Stimulated activated naive CD8-positive, alpha-beta T cell treated with anti-CD3 and anti-CD28 coated beads, Interleukin-15, Interleukin-2, amounts not matched to agents 100 ng/mL and 50 ng/mL, for 24 hours (primary cell): ENCODE data around the gene PRSS2.

Experiments
- H3K27ac Mint-ChIP-seq: one replicate; pipeline ENCODE4 v1.8.0; 2021; ENCODE audit warnings: mild to moderate bottlenecking, mixed read lengths
- H3K27me3 Mint-ChIP-seq: one replicate; pipeline ENCODE4 v1.8.0; 2021; ENCODE audit warnings: mixed read lengths
- H3K36me3 Mint-ChIP-seq: one replicate; pipeline ENCODE4 v1.8.0; 2021; ENCODE audit warnings: low read depth, mixed read lengths
- H3K4me1 Mint-ChIP-seq: one replicate; pipeline ENCODE4 v1.8.0; 2021; ENCODE audit warnings: low read depth, mixed read lengths
- H3K4me3 Mint-ChIP-seq: one replicate; pipeline ENCODE4 v1.8.0; 2021; ENCODE audit warnings: mild to moderate bottlenecking, mixed read lengths
- H3K9me3 Mint-ChIP-seq: one replicate; pipeline ENCODE4 v1.8.0; 2021; ENCODE audit warnings: mixed read lengths

The PRSS2 gene

GRCh38 chr7:142788303-142789289, 17.8 kb downstream of the PRSS2 start:
- Mint-ChIP-seq H3K4me3 (peak overlapping the region; percentile 99), H3K36me3 (peaks cover 60% of the 10 kb centered on the region), H3K27me3 (no peaks in the 10 kb centered on the region), H3K4me1 (peaks cover 40% of the 10 kb centered on the region), H3K9me3 (no peaks in the 10 kb centered on the region), H3K27ac (peak overlapping the region; percentile 100)

GRCh38 chr7:142789441-142789840, 18.7 kb downstream of the PRSS2 start:
- H3K4me3 Mint-ChIP-seq: peak overlapping the region; percentile 99
- H3K4me1 Mint-ChIP-seq: peaks cover 43% of the 10 kb centered on the region

GRCh38 chr7:142790056-142790455, 19.3 kb downstream of the PRSS2 start:
- peaks cover 71% of the 10 kb centered on the region for H3K36me3 Mint-ChIP-seq

More at GRCh38 chr7:142789441-142789840, 18.7 kb downstream of the PRSS2 start:
- Mint-ChIP-seq H3K9me3 (no peaks in the 10 kb centered on the region), H3K27me3 (no peaks in the 10 kb centered on the region), H3K27ac (peak overlapping the region; percentile 100), H3K36me3 (peaks cover 68% of the 10 kb centered on the region)

GRCh38 chr7:142790555-142790954, 19.8 kb downstream of the PRSS2 start:
- Mint-ChIP-seq H3K27me3 (no peaks in the 10 kb centered on the region), H3K9me3 (no peaks in the 10 kb centered on the region), H3K4me1 (peaks cover 52% of the 10 kb centered on the region), H3K36me3 (peaks cover 71% of the 10 kb centered on the region), H3K4me3 (peak overlapping the region; percentile 99), H3K27ac (peak overlapping the region; percentile 100)

More at GRCh38 chr7:142790056-142790455, 19.3 kb downstream of the PRSS2 start:
- H3K27ac Mint-ChIP-seq: peak overlapping the region; percentile 100
- peaks cover 49% of the 10 kb centered on the region for H3K4me1 Mint-ChIP-seq
- H3K27me3 Mint-ChIP-seq: no peaks in the 10 kb centered on the region
- H3K4me3 Mint-ChIP-seq: peak overlapping the region; percentile 99
- H3K9me3 Mint-ChIP-seq: no peaks in the 10 kb centered on the region

- Mint-ChIP-seq H3K27me3 (no peaks in the 10 kb centered on the region), H3K4me1 (peaks cover 52% of the 10 kb centered on the region), H3K4me3 (peak overlapping the region; percentile 99), H3K36me3 (peaks cover 71% of the 10 kb centered on the region), H3K27ac (peak overlapping the region; percentile 100), H3K9me3 (no peaks in the 10 kb centered on the region)
Observed at GRCh38 chr7:142791502-142791901, 20.7 kb downstream of the PRSS2 start.

- Mint-ChIP-seq H3K27me3 (no peaks in the 10 kb centered on the region), H3K9me3 (no peaks in the 10 kb centered on the region), H3K4me3 (peak overlapping the region; percentile 99), H3K27ac (peak overlapping the region; percentile 100), H3K36me3 (peaks cover 71% of the 10 kb centered on the region), H3K4me1 (peaks cover 52% of the 10 kb centered on the region)
Observed at GRCh38 chr7:142792129-142792528, 21.4 kb downstream of the PRSS2 start.

- Mint-ChIP-seq H3K4me3 (peak overlapping the region; percentile 99), H3K9me3 (no peaks in the 10 kb centered on the region), H3K27me3 (no peaks in the 10 kb centered on the region), H3K4me1 (peaks cover 52% of the 10 kb centered on the region), H3K36me3 (peaks cover 71% of the 10 kb centered on the region), H3K27ac (peak overlapping the region; percentile 100)
Observed at GRCh38 chr7:142792593-142792992, 21.8 kb downstream of the PRSS2 start.

GRCh38 chr7:142793156-142793555, 22.4 kb downstream of the PRSS2 start:
- peak overlapping the region; percentile 100 for H3K27ac Mint-ChIP-seq
- H3K36me3 Mint-ChIP-seq: peaks cover 71% of the 10 kb centered on the region
- no peaks in the 10 kb centered on the region for H3K9me3 Mint-ChIP-seq
- H3K4me3 Mint-ChIP-seq: peak overlapping the region; percentile 99
- no peaks in the 10 kb centered on the region for H3K27me3 Mint-ChIP-seq
- peaks cover 52% of the 10 kb centered on the region for H3K4me1 Mint-ChIP-seq

- H3K27ac Mint-ChIP-seq: peak overlapping the region; percentile 100
Observed at GRCh38 chr7:142795339-142795863, 24.6 kb downstream of the PRSS2 start.

GRCh38 chr7:142796001-142796500, 25.3 kb downstream of the PRSS2 start:
- Mint-ChIP-seq H3K36me3 (peaks cover 71% of the 10 kb centered on the region), H3K27ac (peak overlapping the region; percentile 100), H3K4me1 (peaks cover 69% of the 10 kb centered on the region), H3K27me3 (no peaks in the 10 kb centered on the region), H3K4me3 (peak overlapping the region; percentile 98), H3K9me3 (no peaks in the 10 kb centered on the region)

More at GRCh38 chr7:142795339-142795863, 24.6 kb downstream of the PRSS2 start:
- no peaks in the 10 kb centered on the region for H3K27me3 Mint-ChIP-seq
- H3K36me3 Mint-ChIP-seq: peaks cover 71% of the 10 kb centered on the region
- peak overlapping the region; percentile 98 for H3K4me3 Mint-ChIP-seq
- peaks cover 63% of the 10 kb centered on the region for H3K4me1 Mint-ChIP-seq
- H3K9me3 Mint-ChIP-seq: no peaks in the 10 kb centered on the region

GRCh38 chr7:142796501-142797390, 26.0 kb downstream of the PRSS2 start:
- Mint-ChIP-seq H3K4me3 (peak overlapping the region; percentile 98), H3K4me1 (peaks cover 69% of the 10 kb centered on the region), H3K27ac (peak overlapping the region; percentile 100), H3K27me3 (no peaks in the 10 kb centered on the region), H3K9me3 (no peaks in the 10 kb centered on the region), H3K36me3 (peaks cover 72% of the 10 kb centered on the region)

- Mint-ChIP-seq H3K36me3 (peaks cover 76% of the 10 kb centered on the region), H3K4me1 (peaks cover 72% of the 10 kb centered on the region), H3K9me3 (no peaks in the 10 kb centered on the region), H3K27me3 (no peaks in the 10 kb centered on the region), H3K4me3 (peak overlapping the region; percentile 98), H3K27ac (peak overlapping the region; percentile 100)
Observed at GRCh38 chr7:142797391-142798377, 26.9 kb downstream of the PRSS2 start.
